GM12878 (cell line): ENCODE data around the gene SCAI. TPM values are rescaled to one million over a fixed set of nuclear protein-coding genes. Genes with fewer than 3 reads are reported as not detected.

Experiments used
- ASH2L ChIP-seq: fragments of 300-600, 200-600 bp; sonication (generic); IDR thresholded peaks from 2 replicates; pipeline ENCODE4 v1.6.1; 2017; ENCODE audit warnings: low read depth, mild to moderate bottlenecking, borderline replicate concordance
- BMI1 ChIP-seq: fragments of 450-650 bp; IDR thresholded peaks from 2 replicates; pipeline ENCODE4 v1.6.1; 2016; ENCODE audit warnings: mild to moderate bottlenecking, moderate library complexity, borderline replicate concordance
- CBX5 ChIP-seq: sonication (generic); IDR thresholded peaks from 2 replicates; pipeline ENCODE4 v1.6.1; 2016; ENCODE audit warnings: low read depth, moderate library complexity, mild to moderate bottlenecking, inconsistent platforms
- DPF2 ChIP-seq: fragments of 450-650 bp; IDR thresholded peaks from 2 replicates; pipeline ENCODE4 v1.6.1; 2017; ENCODE audit warnings: mild to moderate bottlenecking
- ESRRA ChIP-seq: IDR thresholded peaks from 2 replicates; pipeline ENCODE4 v1.6.1; 2012; ENCODE audit warnings: mild to moderate bottlenecking, low read length, improper control_type of control experiment
- KDM1A ChIP-seq: fragments of 200-600 bp; sonication (generic); IDR thresholded peaks from 2 replicates; pipeline ENCODE4 v1.6.1; 2016; ENCODE audit warnings: borderline replicate concordance
- MYC ChIP-seq: IDR thresholded peaks from 2 replicates; pipeline ENCODE4 v1.6.1; 2011; ENCODE audit warnings: mild to moderate bottlenecking, low read length, moderate library complexity, inconsistent platforms; ENCODE audit not compliant: insufficient read depth, insufficient replicate concordance, insufficient read length, severe bottlenecking
- NBN ChIP-seq: fragments of 450-650 bp; IDR thresholded peaks from 2 replicates; pipeline ENCODE4 v1.6.1; 2016
- NFYA ChIP-seq: IDR thresholded peaks from 2 replicates; pipeline ENCODE4 v1.6.1; 2011; ENCODE audit warnings: low read depth, mild to moderate bottlenecking, low read length, improper control_type of control experiment, borderline replicate concordance
- PML ChIP-seq: IDR thresholded peaks from 2 replicates; pipeline ENCODE4 v1.6.1; 2012; ENCODE audit warnings: low read length, inconsistent platforms
- TCF12 ChIP-seq: IDR thresholded peaks from 2 replicates; pipeline ENCODE4 v1.6.1; 2011; ENCODE audit warnings: low read depth, mild to moderate bottlenecking, low read length
- WRNIP1 ChIP-seq: IDR thresholded peaks from 2 replicates; pipeline ENCODE4 v1.6.1; 2011; ENCODE audit warnings: low read depth, low read length, improper control_type of control experiment, borderline replicate concordance
- ZNF207 ChIP-seq: fragments of 450-650 bp; IDR thresholded peaks from 2 replicates; pipeline ENCODE4 v1.6.1; 2014; ENCODE audit warnings: antibody characterized with exemption, mild to moderate bottlenecking, borderline replicate concordance
- ZNF217 ChIP-seq: fragments of 450-650 bp; IDR thresholded peaks from 2 replicates; pipeline ENCODE4 v1.6.1; 2017; ENCODE audit warnings: antibody characterized with exemption, mild to moderate bottlenecking
- polyA plus RNA-seq, 11 experiments: library from polyadenylated mRNA; depleted of rRNA in 4 of 11; unstranded in 6 of 11; stranded (reverse) in 5 of 11; fragments of >200 nt; fragmentation: Nextera tagmentation in 4 of 11; fragmentation: Illumina TruSeq in 1 of 11; extraction: Ambion mirVana in 4 of 11; extraction: Trizol in 1 of 11; gene quantifications; 1 replicate in 1 of 11; 2 replicates in 10 of 11; pipeline versions ENCODE4 v1.2.1 to v1.2.3, GENCODE V29; 2011 to 2016; ENCODE audit warnings: inconsistent platforms in 2 of 11, missing spikeins in 2 of 11, low read depth in 1 of 11
- total RNA-seq, 4 experiments: library from RNA; depleted of rRNA in 3 of 4; stranded (reverse); fragments of >200 nt in 3 of 4; fragmentation: Illumina TruSeq in 1 of 4; extraction: Trizol in 1 of 4; gene quantifications; 2 replicates each; pipeline versions ENCODE4 v1.2.1 to v1.2.3, GENCODE V29; 2013 to 2021
- TF ChIP-seq, protein P1 (sequence below): IDR thresholded peaks from 2 replicates; pipeline ENCODE4 v1.6.1; 2011; ENCODE audit warnings: low read depth, mild to moderate bottlenecking, low read length, moderate library complexity, borderline replicate concordance; ENCODE audit errors: extremely low read depth
- TF ChIP-seq, protein P2 (sequence below): fragments of 450-650 bp; IDR thresholded peaks from 2 replicates; pipeline ENCODE4 v1.6.1; 2017; ENCODE audit warnings: mild to moderate bottlenecking, moderate library complexity

The SCAI gene
- total and polyA plus RNA-seq, 10 of the 15 experiments (the other 5 are each of a cell fraction or from before 2014, with no cell fraction given) = 0.52 to 8.8 (median 5.1) TPM

DNA sequence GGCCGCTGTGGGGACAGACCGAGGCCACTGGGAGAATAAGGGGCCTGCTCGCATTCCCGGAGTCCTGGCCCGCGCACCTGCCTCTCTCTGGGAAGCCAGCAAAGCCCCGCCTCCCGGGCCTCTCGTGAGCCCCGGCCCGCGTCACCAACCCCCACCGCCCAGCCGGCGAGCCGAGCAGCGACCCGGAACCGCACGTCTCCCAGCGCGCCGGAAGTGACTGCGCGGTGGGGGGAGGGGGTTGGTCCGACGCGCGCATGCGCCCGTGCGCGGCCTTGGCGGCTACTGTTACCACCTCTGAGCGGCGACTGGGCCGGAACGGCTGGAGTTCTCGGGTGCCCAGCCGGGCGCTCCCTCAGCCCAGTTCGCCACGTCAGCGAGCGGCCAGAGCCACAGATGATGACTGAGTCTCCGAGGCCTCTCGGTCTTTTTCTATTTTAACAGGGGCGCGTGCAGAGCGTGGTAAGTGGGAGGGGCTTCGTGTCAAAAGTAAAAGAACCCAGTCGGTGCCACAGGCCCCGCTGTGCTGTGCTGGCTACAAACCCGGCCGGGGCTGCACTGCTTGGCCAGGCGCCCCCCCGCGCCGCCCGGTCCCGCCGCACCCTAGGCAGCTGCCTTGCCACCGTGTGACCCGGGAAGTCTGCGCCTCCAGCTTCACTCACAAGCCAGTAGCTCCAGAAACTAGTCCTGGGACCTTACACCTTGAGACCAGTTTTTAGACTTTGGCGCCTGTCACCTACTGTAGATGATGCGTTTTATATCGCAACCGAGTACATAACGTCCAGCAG, 202.2 kb downstream of the SCAI start, which contains the start of gene GOLGA1 (continued):
- TF ChIP-seq MYC = no peak
- TF ChIP-seq, protein P1, sequence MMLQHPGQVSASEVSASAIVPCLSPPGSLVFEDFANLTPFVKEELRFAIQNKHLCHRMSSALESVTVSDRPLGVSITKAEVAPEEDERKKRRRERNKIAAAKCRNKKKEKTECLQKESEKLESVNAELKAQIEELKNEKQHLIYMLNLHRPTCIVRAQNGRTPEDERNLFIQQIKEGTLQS = peak; percentile 67
- TF ChIP-seq BMI1 = no peak
- peak; percentile 60 for TF ChIP-seq DPF2
- TF ChIP-seq ASH2L = no peak
- TF ChIP-seq ESRRA = no peak
- no peak for TF ChIP-seq ZNF207
- TF ChIP-seq KDM1A = no peak
- TF ChIP-seq, protein P2, sequence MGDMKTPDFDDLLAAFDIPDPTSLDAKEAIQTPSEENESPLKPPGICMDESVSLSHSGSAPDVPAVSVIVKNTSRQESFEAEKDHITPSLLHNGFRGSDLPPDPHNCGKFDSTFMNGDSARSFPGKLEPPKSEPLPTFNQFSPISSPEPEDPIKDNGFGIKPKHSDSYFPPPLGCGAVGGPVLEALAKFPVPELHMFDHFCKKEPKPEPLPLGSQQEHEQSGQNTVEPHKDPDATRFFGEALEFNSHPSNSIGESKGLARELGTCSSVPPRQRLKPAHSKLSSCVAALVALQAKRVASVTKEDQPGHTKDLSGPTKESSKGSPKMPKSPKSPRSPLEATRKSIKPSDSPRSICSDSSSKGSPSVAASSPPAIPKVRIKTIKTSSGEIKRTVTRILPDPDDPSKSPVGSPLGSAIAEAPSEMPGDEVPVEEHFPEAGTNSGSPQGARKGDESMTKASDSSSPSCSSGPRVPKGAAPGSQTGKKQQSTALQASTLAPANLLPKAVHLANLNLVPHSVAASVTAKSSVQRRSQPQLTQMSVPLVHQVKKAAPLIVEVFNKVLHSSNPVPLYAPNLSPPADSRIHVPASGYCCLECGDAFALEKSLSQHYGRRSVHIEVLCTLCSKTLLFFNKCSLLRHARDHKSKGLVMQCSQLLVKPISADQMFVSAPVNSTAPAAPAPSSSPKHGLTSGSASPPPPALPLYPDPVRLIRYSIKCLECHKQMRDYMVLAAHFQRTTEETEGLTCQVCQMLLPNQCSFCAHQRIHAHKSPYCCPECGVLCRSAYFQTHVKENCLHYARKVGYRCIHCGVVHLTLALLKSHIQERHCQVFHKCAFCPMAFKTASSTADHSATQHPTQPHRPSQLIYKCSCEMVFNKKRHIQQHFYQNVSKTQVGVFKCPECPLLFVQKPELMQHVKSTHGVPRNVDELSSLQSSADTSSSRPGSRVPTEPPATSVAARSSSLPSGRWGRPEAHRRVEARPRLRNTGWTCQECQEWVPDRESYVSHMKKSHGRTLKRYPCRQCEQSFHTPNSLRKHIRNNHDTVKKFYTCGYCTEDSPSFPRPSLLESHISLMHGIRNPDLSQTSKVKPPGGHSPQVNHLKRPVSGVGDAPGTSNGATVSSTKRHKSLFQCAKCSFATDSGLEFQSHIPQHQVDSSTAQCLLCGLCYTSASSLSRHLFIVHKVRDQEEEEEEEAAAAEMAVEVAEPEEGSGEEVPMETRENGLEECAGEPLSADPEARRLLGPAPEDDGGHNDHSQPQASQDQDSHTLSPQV = no peak
- TF ChIP-seq NBN = no peak
- TF ChIP-seq CBX5 = no peak
- TF ChIP-seq ZNF217 = no peak
- no peak for TF ChIP-seq NFYA
- TF ChIP-seq WRNIP1 = no peak
- peak; percentile 68; the same call in 1 of the 2 replicates for TF ChIP-seq TCF12
- peak; percentile 95 for TF ChIP-seq PML
